CD14-positive monocyte (primary cell): Measurements from ENCODE around the gene DSCAML1. TPM values are rescaled to one million over a fixed set of nuclear protein-coding genes. Genes with fewer than 3 reads are reported as not detected.
"Not testable (repeated sequence)": the region's sequence is repeated elsewhere in the genome, so short reads cannot be mapped to it uniquely, and the experiment has no call there.

Experiments
- DNase-seq, 3 donors: peaks; one replicate each; pipeline ENCODE4 v3.0.0-alpha.2; 2011 to 2022
- H2AFZ ChIP-seq: 2 replicates; pipeline ENCODE4 v1.6.0; 2012; ENCODE audit warnings: mild to moderate bottlenecking, low read depth, low read length, inconsistent platforms; ENCODE audit not compliant: insufficient read depth, poor library complexity, severe bottlenecking
- H3K27ac ChIP-seq, 2 donors: 1 replicate in 1 of 2; 2 replicates in 1 of 2; pipeline ENCODE4 v1.5.1; 2012 to 2013; ENCODE audit warnings: low read length in 2 of 2, control low read depth in 1 of 2, inconsistent platforms in 1 of 2, low read depth in 1 of 2, mild to moderate bottlenecking in 1 of 2
- H3K27me3 ChIP-seq, 2 donors: one replicate each; pipeline versions ENCODE4 v1.6.0 to v1.6.1; 2011 to 2013; ENCODE audit warnings: low read length in 2 of 2; ENCODE audit not compliant: control insufficient read depth in 2 of 2, insufficient read depth in 2 of 2
- H3K36me3 ChIP-seq, 2 donors: replicated peaks in 1 of 2; 1 replicate in 1 of 2; 2 replicates in 1 of 2; pipeline versions ENCODE4 v1.5.1 to v1.6.1; 2012 to 2013; ENCODE audit warnings: low read length in 2 of 2, control low read depth in 1 of 2, inconsistent platforms in 1 of 2, mild to moderate bottlenecking in 1 of 2; ENCODE audit not compliant: insufficient read depth in 2 of 2, control insufficient read depth in 1 of 2
- H3K4me1 ChIP-seq, 2 donors: 1 replicate in 1 of 2; 2 replicates in 1 of 2; pipeline versions ENCODE4 v1.5.1 to v1.6.1; 2012 to 2013; ENCODE audit warnings: low read length in 2 of 2, control low read depth in 1 of 2, inconsistent platforms in 1 of 2, mild to moderate bottlenecking in 1 of 2, moderate library complexity in 1 of 2; ENCODE audit not compliant: insufficient read depth in 2 of 2, control insufficient read depth in 1 of 2
- H3K4me2 ChIP-seq: replicated peaks from 2 replicates; pipeline ENCODE3; 2012; ENCODE audit warnings: low read length, moderate library complexity, mild to moderate bottlenecking; ENCODE audit not compliant: poor library complexity, severe bottlenecking; ENCODE audit errors: extremely low read depth
- H3K4me3 ChIP-seq, 3 experiments: fragments of 200-600 bp in 1 of 3; sonication (generic) in 1 of 3; replicated peaks in 1 of 3; 1 replicate in 2 of 3; 2 replicates in 1 of 3; pipeline ENCODE4 v1.5.1; 2011 to 2013; ENCODE audit warnings: low read length in 3 of 3, mild to moderate bottlenecking in 3 of 3, control low read depth in 2 of 3, low read depth in 2 of 3, inconsistent platforms in 1 of 3, moderate library complexity in 1 of 3
- H3K79me2 ChIP-seq: 2 replicates; pipeline ENCODE4 v1.6.0; 2012; ENCODE audit warnings: mild to moderate bottlenecking, control low read depth, inconsistent platforms, low read length, moderate library complexity; ENCODE audit not compliant: insufficient read depth
- H3K9ac ChIP-seq: 2 replicates; pipeline ENCODE4 v1.6.0; 2017; ENCODE audit warnings: low read length, mild to moderate bottlenecking; ENCODE audit not compliant: insufficient read depth, poor library complexity, severe bottlenecking
- H3K9me3 ChIP-seq, 2 donors: replicated peaks in 1 of 2; 1 replicate in 1 of 2; 2 replicates in 1 of 2; pipeline versions ENCODE4 v1.5.1 to v1.6.1; 2012 to 2013; ENCODE audit warnings: low read length in 2 of 2, control low read depth in 1 of 2; ENCODE audit not compliant: control insufficient read depth in 1 of 2, insufficient read depth in 1 of 2
- H4K20me1 ChIP-seq: 2 replicates; pipeline ENCODE4 v1.6.0; 2012; ENCODE audit warnings: mild to moderate bottlenecking, low read length, control low read depth, moderate library complexity; ENCODE audit not compliant: insufficient read depth
- H3K27ac Mint-ChIP-seq, 7 donors: one replicate each; pipeline ENCODE4 v1.8.0; 2020; ENCODE audit warnings: mild to moderate bottlenecking in 7 of 7, mixed read lengths in 7 of 7, moderate library complexity in 6 of 7, inconsistent platforms in 2 of 7
- H3K27me3 Mint-ChIP-seq, 3 donors: one replicate each; pipeline ENCODE4 v1.8.0; 2021 to 2022; ENCODE audit warnings: low read depth in 3 of 3, mild to moderate bottlenecking in 3 of 3, mixed read lengths in 3 of 3, moderate library complexity in 3 of 3, inconsistent platforms in 1 of 3
- H3K36me3 Mint-ChIP-seq, 2 donors: one replicate each; pipeline ENCODE4 v1.8.0; 2020; ENCODE audit warnings: mixed read lengths in 2 of 2, inconsistent platforms in 1 of 2, mild to moderate bottlenecking in 1 of 2
- H3K4me1 Mint-ChIP-seq: one replicate; pipeline ENCODE4 v1.8.0; 2020; ENCODE audit warnings: mild to moderate bottlenecking, mixed read lengths
- H3K4me3 Mint-ChIP-seq, 2 donors: one replicate each; pipeline ENCODE4 v1.8.0; 2020; ENCODE audit warnings: mild to moderate bottlenecking in 2 of 2, mixed read lengths in 2 of 2, moderate library complexity in 1 of 2
- H3K9me3 Mint-ChIP-seq, 7 donors: one replicate each; pipeline ENCODE4 v1.8.0; 2020 to 2022; ENCODE audit warnings: mixed read lengths in 7 of 7, mild to moderate bottlenecking in 6 of 7, moderate library complexity in 6 of 7, inconsistent platforms in 2 of 7
- CTCF ChIP-seq: fragments of 200-600 bp; IDR thresholded peaks from one replicate; pipeline ENCODE4 v1.8.0; 2022; ENCODE audit warnings: antibody characterized with exemption, mild to moderate bottlenecking
- WGBS: methylation state at CpG from one replicate; pipeline ENCODE4 v1.1.5; 2013; ENCODE audit warnings: missing lambda C conversion rate; ENCODE audit not compliant: insufficient coverage; 5-methylcytosine and 5-hydroxymethylcytosine counted together
- intact Hi-C, 2 donors: fragments of 100-400 bp; cut with micrococcal nuclease; formaldehyde crosslinking; loops; one replicate each; pipeline versions ENCODE4 v1.15.0 to v1.15.1; 2023
- polyA plus RNA-seq, 3 donors: library from polyadenylated mRNA; depleted of rRNA in 1 of 3; unstranded in 2 of 3; stranded (reverse) in 1 of 3; fragments of 300-500 nt in 2 of 3; fragments of >200 nt in 1 of 3; fragmentation: Illumina TruSeq in 2 of 3; gene quantifications; 1 replicate in 2 of 3; 2 replicates in 1 of 3; pipeline ENCODE4 v1.2.3, GENCODE V29; 2012 to 2021

Gene DSCAML1
- polyA plus RNA-seq, 3 donors: not detected

DNA sequence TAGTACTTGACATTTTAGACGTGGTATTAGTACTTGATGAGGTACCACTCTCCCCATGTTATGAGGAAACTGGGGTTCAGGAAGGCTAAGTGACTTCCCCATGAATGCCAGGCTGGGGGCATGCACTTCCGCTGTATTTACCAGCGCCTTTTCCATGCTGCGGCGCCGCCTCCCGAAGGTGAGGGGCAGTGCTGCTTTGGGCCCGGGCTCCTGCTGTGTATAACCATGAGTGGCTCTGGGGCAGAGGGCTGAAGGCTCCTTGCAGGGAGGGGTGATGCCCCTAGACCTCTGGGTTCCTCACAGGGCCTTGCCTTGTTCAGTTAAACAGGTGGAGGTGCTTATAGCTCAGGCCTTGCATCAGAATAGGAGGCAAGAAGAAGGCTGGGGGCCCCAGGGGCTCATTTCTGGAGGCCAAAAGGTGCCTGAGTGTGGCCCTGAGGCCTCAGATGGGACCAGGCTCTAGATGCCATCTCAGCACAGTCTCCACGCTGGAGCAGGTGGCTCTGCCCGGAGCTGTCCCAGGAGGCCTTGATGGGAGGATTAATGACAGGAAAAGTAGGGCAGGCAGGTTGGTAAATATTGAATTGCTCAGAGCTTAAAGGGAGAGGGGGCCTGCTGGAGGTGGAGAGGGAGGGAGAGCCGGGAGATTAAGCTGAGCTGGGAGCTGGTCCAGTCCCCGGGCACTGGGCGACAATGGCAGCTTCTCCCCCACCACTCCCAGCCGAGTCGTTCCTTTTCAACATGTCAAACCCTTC is 339.8 kb downstream of the DSCAML1 start:
- intact Hi-C loops: no loop called here
- H3K9me3 ChIP-seq: no peaks in the 10 kb centered on the region
- DNase-seq: no peak
- H3K9me3 Mint-ChIP-seq: peaks cover 4 to 13% (median 11%) of the 10 kb centered on the region in 7 donors
- 89% methylated on average over 9 of the region's 15 CpGs for WGBS
- H3K4me1 ChIP-seq: peaks cover 9 to 10% of the 10 kb centered on the region in 2 donors
- H2AFZ ChIP-seq: no peak overlapping the region
- H3K36me3 Mint-ChIP-seq: no peaks in the 10 kb centered on the region
- peaks cover 5 to 7% (median 6%) of the 10 kb centered on the region in 3 donors for H3K27me3 Mint-ChIP-seq
- H4K20me1 ChIP-seq: no peaks in the 10 kb centered on the region
- H3K27ac Mint-ChIP-seq: no peak overlapping the region
- H3K4me3 Mint-ChIP-seq: no peak overlapping the region
- no peaks in the 10 kb centered on the region for H3K27me3 ChIP-seq
- no peaks in the 10 kb centered on the region for H3K79me2 ChIP-seq
- H3K27ac ChIP-seq: no peak overlapping the region
- no peaks in the 10 kb centered on the region for H3K36me3 ChIP-seq
- peaks cover 10% of the 10 kb centered on the region for H3K4me1 Mint-ChIP-seq
- no peak for TF ChIP-seq CTCF
- H3K4me3 ChIP-seq: no peak overlapping the region
- no peak overlapping the region for H3K9ac ChIP-seq
- no peak overlapping the region for H3K4me2 ChIP-seq

GRCh38 chr11:117456721-117457029 is 340.3 kb downstream of the DSCAML1 start:
- peaks cover 9 to 10% of the 10 kb centered on the region in 2 donors for H3K4me1 ChIP-seq
- H3K27ac Mint-ChIP-seq, H3K79me2 ChIP-seq, H3K27me3 Mint-ChIP-seq, DNase-seq, H3K36me3 Mint-ChIP-seq, H2AFZ ChIP-seq, H3K9ac ChIP-seq, H3K4me3 Mint-ChIP-seq, intact Hi-C loops, H3K9me3 ChIP-seq, H3K4me2 ChIP-seq, H3K27ac ChIP-seq, H3K36me3 ChIP-seq, H3K4me1 Mint-ChIP-seq, H3K27me3 ChIP-seq, H3K4me3 ChIP-seq, H4K20me1 ChIP-seq: not testable (repeated sequence)
- peaks cover 4 to 14% (median 11%) of the 10 kb centered on the region in 7 donors for H3K9me3 Mint-ChIP-seq
- 92% methylated on average over 4 of the region's 8 CpGs for WGBS
